Activated CD8-positive, alpha-beta memory T cell treated with anti-CD3 and anti-CD28 coated beads, Interleukin-2, amount 50 U/mL, for 24 hours (primary cell): ENCODE measurements around the gene TBC1D22A.
A peak's percentile ranks its signal among the peaks of the same experiment; 100 is the strongest.
"Not testable (repeated sequence)": the region's sequence is repeated elsewhere in the genome, so short reads cannot be mapped to it uniquely, and the experiment has no call there.

Source experiments
- DNase-seq: peaks from one replicate; pipeline ENCODE4 v3.0.0-alpha.2; 2020; ENCODE audit errors: extremely low read depth

TBC1D22A gene, protein sequence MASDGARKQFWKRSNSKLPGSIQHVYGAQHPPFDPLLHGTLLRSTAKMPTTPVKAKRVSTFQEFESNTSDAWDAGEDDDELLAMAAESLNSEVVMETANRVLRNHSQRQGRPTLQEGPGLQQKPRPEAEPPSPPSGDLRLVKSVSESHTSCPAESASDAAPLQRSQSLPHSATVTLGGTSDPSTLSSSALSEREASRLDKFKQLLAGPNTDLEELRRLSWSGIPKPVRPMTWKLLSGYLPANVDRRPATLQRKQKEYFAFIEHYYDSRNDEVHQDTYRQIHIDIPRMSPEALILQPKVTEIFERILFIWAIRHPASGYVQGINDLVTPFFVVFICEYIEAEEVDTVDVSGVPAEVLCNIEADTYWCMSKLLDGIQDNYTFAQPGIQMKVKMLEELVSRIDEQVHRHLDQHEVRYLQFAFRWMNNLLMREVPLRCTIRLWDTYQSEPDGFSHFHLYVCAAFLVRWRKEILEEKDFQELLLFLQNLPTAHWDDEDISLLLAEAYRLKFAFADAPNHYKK

DNA sequence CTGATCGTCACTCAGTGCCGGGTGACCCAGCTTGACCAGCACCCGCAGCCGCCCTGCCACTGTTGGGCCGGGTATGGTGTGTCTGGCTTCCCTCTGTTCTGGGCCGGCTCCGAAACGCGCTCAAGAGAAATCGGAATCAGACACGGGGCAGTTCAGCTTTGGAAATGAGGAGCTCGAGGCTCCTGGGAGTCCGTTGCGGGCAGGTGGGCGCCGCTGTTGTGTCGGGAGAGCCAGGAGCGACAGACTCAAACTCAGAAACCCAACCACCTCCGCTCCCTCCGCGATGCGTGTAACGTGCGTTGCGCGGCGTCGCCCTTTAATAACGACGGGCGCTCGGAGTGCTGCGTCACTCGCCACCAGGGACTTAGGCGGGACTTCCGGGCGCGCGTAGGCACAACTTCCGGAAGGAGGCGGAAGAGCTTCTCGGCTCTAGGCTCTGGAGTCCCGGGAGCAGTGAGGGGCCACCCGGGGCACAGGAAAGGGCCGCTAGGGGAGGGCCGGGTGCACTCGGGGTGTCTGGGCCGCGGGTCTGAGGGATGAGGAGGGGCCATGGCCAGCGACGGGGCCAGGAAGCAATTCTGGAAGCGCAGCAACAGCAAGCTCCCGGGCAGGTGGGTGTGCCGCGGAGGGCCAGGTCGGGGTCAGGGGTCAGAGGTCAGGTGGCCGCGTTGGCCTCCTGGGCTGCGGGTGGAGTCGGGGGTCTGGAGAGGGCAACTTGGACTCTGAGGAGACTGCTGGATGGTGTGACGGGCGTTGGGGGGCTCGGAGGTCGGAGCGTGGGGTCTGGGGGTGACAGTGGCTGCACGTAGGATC is at the start of gene TBC1D22A:
TSS of gene TBC1D22A (plus strand) at position 413 of the 813 bp plus-strand sequence. CDS start at position 550, 137 bp downstream.
- DNase-seq = peak; percentile 89

DNA sequence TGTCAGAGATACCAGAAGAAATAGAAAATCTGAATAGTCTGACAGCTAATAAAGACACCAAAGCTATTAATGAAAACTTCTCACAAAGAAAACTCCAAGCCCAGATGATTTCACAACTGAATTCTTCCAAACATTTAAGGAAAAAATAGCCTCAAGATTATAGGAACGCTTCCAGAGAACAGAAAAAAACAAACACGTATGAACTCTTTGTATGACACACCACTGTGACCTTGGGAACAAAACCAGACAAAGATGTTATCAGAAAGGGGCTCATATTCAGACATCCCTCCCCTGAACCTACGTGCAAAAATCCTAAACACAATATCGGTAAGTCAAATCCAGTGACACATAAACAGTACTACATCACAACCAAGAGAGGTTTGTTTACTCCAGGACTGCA is 47.9 kb upstream of the TBC1D22A start:
- no peak for DNase-seq

DNA sequence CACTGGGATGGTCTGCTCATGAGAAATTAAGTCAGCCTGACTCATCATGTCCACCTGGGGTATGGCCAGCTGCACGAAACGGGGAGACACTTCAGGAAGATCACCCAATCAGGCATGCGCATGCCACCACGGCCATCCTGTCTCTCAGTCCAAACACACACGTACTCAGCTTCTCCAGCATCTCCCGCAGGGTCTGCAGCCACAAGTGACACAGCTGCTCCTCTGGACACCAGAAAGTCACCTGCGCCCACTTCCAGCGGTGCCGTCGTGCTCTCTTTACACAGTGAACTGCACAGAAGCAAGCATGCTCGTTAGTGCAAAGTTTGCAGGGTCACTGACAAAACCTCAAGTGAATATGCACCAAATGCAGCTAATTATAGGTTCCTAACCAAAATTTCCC is 42.5 kb upstream of the TBC1D22A start:
- no peak for DNase-seq

DNA sequence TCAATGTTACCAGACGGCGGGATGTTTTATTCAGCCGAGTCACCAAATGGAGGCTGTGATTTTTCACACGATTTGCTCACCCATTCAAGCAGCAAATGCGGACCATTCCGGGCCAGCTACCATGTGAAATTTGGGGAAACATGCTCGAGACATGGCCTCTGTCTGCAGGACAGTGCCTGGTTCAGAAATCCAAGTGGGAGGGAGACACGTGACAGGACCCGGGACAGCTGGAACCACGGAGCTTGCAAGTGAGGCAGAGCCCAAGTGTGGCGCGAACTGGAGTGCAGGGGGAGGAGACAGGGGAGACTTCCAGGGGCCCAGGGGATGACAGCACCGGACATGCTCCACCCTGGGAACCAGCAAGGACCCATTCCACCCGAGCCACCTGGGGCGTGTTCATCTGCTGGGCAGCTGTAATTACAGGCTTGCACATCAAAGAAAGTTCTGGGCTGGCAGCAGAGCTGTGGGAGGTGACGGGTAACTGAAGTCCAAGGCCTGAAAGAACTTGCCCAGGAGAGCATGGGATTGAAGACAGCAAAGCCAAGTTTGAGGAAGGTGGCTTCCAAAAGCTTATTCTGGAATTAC is 40.9 kb upstream of the TBC1D22A start:
- DNase-seq = no peak

DNA sequence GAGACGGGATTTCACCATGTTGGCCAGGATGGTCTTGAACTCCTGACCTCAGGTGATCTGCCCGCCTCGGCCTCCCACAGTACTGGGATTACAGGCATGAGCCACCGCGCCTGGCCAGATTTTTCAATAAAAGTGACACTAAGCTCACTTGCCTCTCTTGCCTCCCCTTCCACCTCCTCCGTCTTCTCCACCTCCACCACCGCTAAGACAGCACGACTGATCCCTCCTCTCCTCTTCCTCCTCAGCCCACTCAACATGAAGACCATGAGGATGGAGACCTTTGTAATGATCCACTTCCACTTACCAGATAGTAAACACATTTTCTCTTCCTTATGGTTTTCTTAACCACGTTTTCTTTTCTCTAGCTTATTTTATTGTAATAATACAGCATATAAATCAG is 38.6 kb upstream of the TBC1D22A start:
- DNase-seq = no peak

DNA sequence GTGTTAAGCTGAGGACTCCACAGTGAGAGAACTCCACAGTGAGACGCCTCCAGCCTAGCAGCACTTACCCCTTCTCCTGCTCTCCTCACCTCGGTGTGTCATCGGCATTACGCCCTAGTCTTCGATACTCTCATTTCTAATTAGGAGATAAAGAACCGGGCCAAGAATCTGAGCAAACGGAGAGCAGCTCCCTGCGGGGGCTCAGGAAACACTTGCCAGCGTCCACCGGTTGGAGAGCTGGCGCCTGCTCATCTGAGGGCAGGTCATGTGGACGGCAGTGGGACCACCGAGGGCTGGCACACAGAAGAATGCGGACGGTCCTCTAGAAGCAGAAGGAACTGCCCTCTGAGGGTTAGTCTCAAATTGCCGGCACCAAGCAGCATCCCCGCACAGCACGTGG is 37.4 kb upstream of the TBC1D22A start:
- no peak for DNase-seq

DNA sequence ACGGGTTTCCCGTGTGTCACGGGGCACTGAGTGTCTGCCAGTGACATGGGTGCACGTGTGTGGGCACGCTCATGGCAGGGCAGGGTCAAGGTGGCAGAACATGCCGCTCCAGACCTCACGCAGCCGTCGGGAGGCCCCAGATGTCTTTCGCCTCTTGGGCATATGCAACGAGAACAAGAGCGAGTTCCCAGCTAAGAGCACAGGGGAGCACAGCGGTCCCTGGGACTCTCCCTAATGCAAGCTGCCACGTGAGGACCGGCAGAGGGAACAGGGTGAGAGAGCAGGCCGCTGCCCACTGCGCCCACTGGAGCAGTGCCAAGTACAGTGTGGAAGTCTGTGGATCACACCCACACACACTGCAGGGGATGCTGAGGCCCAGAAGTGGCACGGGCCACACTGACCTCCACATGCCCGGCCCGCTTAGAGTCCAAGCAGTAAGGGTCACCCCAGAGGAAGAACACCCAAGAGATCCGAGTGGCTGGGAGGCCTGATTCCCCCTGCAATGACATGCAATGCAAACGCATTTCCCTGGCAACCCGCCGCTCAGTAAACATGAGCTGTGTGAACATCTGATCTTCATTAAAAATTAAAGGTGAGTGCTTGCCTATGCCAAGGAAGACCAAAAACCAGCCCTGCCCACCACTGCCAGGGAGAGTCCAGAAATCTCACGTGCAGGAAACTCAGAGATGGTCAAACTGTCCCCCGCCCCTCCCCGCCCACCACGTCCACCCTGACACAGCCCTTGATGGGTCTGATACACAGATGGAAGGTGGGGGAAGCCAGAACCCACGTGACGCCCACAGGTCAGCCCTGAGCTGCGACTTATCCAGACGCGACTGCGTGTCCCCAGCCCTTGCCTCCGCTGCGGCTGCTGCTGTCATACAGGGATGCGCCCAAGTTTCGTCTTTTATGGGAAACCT is 36.1 kb upstream of the TBC1D22A start:
- no peak for DNase-seq

DNA sequence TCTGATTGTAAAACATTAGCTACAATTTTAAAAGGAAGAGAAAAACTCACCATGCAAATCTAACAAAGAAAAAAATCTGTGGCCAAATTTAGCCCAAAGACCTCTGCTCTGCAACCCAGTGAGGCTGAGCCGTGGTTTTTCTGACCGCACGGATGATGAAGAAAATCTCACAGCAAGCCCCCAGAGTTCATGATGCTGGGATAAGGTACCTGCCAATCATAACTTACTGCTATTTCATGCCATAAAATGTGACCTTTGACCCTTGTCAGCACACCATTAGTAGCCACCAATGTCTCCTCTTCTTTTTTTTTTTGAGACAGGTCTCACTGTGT is 35.5 kb upstream of the TBC1D22A start:
- DNase-seq = no peak

DNA sequence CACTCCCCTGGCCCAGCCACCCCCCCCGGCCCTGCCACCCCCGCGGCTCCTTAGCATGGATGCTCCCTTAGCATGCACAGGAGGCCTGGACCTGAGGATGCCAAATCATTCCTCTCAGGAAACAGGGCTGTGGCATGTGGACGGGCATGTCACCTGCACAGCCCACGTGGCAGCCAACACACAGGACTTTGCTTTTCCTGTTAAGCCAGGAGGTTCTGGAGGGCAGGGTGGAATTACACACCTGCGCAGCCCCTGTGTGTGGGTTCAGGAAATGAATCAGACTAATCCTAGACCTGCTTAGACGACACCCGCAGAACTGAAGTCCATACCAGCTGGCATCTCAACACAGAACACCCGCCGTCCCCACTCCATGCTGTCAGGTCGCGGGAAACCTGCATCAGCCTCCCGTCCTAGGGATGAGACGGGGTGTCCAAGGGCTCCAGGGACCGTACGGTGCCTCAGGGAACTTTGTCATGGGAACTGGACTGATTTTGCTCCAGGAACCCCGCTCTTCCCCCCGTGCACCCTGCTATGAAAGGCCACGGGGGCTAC is 34.6 kb upstream of the TBC1D22A start:
- DNase-seq = no peak

DNA sequence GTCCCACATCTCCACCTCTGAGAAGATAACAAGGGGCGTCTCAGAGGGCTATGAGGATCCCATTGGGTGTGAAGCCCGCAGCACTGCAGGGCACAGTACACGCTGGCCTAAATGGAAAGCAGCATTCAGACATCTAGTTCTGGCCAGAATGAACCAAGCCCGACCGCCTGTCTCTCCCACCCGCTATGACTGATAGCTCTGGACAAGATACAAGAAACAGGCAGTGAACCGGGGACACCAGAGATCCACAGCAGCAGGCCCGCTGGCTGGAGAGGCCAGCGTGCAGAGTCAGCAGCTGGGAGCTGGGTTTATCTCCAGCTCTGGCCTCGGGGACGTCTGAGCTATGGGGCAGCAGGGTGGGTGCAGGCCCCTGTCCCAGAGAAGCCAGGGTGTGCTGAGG is 34.0 kb upstream of the TBC1D22A start:
- DNase-seq = no peak

DNA sequence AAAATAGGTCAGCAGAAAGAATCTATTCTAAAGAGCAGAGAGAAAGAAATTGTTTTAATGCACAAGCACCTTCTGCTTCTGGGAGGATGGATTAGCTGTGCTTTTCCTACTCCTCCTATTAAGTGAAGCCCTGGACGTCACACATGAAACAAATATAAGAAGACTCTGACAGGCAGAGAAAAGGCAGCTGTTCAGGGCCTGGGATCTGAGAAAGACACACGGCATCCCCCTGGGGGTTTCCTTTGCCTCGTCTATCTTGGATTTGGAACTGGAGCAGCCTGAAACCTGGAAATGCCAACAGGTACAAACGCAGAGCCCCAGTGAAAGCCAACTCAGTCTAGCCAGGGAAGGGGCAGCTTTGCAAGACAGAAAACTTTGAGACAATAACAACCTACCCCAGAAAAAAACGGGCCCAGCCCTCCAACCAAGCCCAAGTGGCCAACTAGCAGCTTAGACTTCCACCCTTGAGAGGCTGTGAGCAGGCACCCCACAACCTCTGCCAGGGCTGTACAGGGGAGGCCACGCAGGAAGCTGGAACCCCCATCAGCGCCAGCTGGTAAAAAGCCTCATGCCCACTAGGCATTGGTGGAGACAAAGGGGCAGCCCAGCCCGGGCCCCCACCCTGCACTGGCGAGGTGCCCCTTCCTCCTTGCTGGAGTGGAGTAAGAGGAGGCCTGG is 31.7 kb upstream of the TBC1D22A start:
- DNase-seq = no peak

DNA sequence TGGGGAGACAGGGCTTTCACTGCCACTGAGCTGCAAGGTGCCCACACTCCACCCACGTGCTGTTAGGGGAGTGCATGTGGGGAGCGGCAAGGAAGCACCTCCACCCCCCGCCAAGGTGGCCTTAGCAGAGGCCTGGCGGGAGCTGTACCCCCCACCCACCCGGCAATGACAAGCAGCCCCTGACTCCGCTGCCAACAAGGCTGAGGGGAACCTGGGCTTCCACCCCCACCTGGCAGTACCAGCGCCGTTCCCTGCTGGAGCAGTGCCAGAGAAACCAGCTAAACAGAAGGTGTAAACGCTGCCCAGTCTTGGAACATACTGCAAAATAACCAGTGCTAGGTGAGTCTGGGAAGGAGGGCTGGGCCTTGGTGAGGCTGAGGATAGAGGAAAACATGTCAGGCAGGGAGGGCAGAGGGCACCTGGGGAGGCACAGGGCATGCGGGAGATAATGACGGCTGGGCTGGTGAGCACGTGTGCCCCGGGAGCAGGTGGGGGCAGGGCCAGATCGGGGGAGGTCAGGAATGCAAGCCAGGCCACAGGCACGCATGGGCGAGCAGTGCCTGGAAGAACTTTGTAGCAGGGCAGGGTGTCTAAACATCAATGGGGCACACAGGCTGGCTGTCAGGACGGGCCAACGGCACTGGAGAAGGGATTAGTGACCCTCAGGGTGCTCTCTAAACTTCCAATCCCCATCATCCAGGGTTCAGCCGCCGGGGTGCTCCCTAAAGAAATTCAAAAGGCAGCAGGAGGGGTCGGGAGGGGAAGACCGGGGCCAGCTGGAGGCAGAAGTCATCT is 31.0 kb upstream of the TBC1D22A start:
- no peak for DNase-seq

DNA sequence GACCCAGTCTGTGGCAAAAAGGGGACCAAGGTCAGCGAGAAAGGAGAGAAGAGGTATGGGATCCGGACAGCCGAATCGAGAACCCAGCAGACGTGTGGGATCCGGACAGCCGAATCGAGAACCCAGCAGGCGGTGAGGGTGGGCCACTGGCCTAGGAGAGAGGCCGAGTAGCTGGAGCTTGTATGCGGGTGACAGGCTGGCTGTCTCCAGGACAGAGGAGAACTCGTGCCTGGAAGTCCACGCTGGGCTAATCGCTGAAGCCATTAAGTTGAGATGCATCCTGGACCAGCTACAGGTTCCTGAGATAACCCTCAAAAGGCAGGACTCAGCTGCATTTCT is 30.4 kb upstream of the TBC1D22A start:
- DNase-seq = no peak

DNA sequence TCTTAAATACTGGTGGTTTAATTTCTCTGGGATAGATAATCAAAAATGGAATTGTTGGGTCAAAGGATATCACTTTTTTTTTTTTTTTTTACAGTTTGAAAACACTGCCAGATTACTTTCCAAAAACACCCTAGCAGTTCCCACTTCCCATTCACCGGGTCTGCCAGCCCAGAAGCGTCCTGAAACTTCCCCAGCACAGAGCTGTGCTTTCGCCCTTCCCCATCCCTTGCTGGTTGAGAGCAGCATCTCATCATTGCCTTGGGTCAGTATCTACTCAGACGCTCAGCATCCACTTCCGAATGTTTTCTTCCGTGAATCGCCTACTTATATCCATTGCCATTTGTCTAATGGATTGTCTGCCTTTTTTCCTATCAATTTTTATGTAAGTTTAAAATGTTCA is 29.9 kb upstream of the TBC1D22A start:
- no peak for DNase-seq

DNA sequence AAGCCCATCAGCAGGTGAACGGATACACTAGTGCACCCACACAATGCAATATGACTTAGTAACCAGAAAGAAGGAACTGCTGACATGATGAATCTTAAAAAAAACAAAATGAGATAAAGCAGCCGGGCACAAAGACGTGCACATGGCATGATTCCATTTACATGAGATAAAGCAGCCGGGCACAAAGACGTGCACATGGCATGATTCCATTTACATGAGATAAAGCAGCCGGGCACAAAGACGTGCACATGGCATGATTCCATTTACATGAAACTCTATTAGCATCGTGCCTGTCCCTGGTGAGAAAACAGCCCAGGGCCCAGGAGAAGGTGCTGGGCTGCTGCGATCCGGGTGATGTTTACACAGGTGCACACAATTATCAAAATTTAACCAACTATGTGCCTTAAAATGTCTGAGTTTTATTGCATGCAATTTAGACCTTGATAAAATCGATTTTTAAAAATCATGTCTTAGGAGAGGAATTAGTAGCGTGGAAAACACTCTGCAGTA is 28.2 kb upstream of the TBC1D22A start:
- DNase-seq = not testable (repeated sequence)

DNA sequence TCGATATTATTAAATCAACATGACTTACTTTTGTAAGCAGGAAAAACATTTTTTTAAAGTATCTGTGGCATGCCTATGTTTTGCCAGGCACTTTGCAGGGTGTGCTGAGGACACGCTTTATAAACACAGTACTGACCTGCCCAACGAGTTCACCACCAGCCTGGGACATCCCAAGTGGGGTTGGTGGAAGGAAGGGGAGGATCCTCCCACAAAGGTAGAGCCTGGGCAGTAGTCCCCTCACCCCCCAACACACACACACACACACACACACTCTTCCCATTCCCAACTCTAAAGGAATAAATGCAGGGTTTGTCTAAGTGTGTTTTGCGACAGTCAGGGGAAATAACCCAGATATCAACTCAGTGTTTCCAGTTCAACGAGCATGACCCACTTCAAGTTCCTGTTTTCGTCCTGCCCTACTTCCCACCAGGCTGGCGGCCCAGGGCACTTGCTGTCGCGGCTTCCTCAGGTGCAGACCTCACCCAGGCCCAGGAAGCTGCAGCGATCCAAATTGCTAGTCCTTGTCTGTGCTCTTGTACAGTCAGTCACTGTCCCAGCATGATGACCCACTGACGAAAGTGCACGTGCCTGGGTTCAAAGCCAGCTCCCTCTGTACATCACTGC is 27.5 kb upstream of the TBC1D22A start:
- no peak for DNase-seq

DNA sequence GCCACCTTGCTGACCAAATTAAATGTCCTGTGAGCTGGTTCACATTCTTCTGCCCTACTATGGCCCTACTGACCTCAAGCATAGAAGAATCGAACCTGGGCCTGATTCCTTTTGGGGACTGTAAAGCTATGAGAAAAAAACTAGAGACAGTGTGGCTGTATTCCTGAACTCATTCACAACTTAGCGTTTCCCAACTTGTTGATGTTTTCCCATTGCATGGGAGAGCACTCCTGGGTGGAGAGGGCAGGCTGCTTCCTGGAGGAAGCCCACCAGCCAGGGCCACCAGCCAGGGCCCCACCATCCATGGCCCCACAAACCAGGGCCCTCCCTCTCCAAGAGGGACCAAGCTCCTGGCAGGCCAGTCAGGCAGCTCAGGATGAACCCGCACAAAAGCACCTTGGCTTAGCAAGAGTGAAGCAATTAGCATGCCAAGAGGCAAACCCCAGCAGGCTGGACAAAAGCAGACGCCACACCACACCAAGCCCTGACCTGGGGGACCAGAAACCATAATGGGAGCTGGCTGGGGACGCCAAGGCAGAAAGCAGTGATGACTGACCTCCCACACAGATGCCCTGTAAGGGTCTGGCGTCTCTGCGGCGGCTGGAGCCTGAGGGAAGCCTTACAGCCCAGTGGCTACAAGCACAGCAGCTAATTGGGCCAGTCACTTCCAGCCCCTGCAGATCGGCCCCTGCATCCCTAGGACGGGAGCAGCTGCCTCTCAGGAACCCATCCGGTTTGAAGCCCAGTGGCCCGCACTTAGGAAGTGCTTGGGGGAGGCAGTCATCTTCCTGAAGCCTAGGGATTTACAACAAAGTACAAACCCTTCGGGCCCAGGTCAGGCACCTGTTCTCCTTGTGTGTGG is 26.5 kb upstream of the TBC1D22A start:
- DNase-seq = no peak

DNA sequence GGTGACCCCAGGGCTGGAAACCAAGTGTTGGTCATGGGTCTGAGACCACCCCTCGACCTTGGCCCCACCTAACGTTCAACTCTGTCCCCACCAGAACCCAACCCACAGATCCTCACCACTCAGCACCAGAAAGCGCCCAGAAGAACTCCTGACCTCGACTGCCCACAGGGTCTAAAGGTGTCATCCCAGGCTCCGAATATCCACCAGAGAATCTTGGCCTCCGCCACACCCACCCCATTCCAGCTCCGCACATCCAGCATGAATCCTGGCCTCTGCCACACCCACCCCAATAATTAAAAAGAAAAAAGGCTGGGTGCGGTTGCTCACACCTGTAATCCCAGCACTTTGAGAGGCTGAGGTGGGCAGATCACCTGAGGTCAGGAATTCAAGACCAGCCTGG is 25.7 kb upstream of the TBC1D22A start:
- DNase-seq = no peak
